MM.1S (cell line): Measurements from ENCODE around the gene SLC8A1.

Experiments
- DNase-seq: peaks from one replicate; pipeline ENCODE4 v3.0.0-alpha.2; 2015
- H2AFZ ChIP-seq: fragments of 300-600 bp; sonication (generic); 2 replicates; pipeline ENCODE4 v1.6.0; 2016; ENCODE audit warnings: antibody characterized with exemption, low read length
- H3F3A ChIP-seq: fragments of 300-600 bp; sonication (generic); 2 replicates; pipeline ENCODE4 v1.6.1; 2016; ENCODE audit warnings: mild to moderate bottlenecking, antibody characterized with exemption, low read length, moderate library complexity, mixed read lengths; ENCODE audit not compliant: insufficient read depth
- H3K27ac ChIP-seq: fragments of 300-600 bp; sonication (generic); 2 replicates; pipeline ENCODE4 v1.5.1; 2016; ENCODE audit warnings: mild to moderate bottlenecking, low read length
- H3K27me3 ChIP-seq: fragments of 300-600 bp; sonication (generic); replicated peaks from 2 replicates; pipeline ENCODE4 v1.6.0; 2016; ENCODE audit warnings: low read length; ENCODE audit not compliant: insufficient read depth
- H3K36me3 ChIP-seq: fragments of 300-600 bp; sonication (generic); replicated peaks from 2 replicates; pipeline ENCODE4 v1.6.1; 2016; ENCODE audit warnings: mild to moderate bottlenecking, low read length, mixed read lengths; ENCODE audit not compliant: insufficient read depth
- H3K4me1 ChIP-seq: fragments of 300-600 bp; sonication (generic); 2 replicates; pipeline ENCODE4 v1.6.1; 2016; ENCODE audit warnings: low read length, mixed read lengths
- H3K4me2 ChIP-seq: fragments of 300-600 bp; sonication (generic); 2 replicates; pipeline ENCODE4 v1.6.0; 2016; ENCODE audit warnings: low read depth, low read length
- H3K4me3 ChIP-seq: fragments of 300-600 bp; sonication (generic); 2 replicates; pipeline ENCODE4 v1.5.1; 2016; ENCODE audit warnings: low read length, mixed read lengths
- H3K79me2 ChIP-seq: fragments of 300-600 bp; sonication (generic); 2 replicates; pipeline ENCODE4 v1.6.1; 2016; ENCODE audit warnings: mixed run types, low read length, mixed read lengths
- H3K9ac ChIP-seq: fragments of 300-600 bp; sonication (generic); 2 replicates; pipeline ENCODE4 v1.6.1; 2016; ENCODE audit warnings: low read length, mixed read lengths
- H3K9me2 ChIP-seq: fragments of 300-600 bp; sonication (generic); replicated peaks from 2 replicates; pipeline ENCODE4 v1.6.1; 2016; ENCODE audit warnings: mild to moderate bottlenecking, low read length, mixed read lengths; ENCODE audit not compliant: insufficient read depth
- H3K9me3 ChIP-seq: fragments of 300-600 bp; sonication (generic); replicated peaks from 2 replicates; pipeline ENCODE4 v1.6.1; 2016; ENCODE audit warnings: mild to moderate bottlenecking, low read length, mixed read lengths; ENCODE audit not compliant: insufficient read depth
- H4K20me1 ChIP-seq: fragments of 300-600 bp; sonication (generic); 2 replicates; pipeline ENCODE4 v1.6.1; 2016; ENCODE audit warnings: mild to moderate bottlenecking, low read length, moderate library complexity, mixed read lengths; ENCODE audit not compliant: insufficient read depth
- CTCF ChIP-seq: fragments of 300-600 bp; sonication (generic); IDR thresholded peaks from 2 replicates; pipeline ENCODE4 v1.5.1; 2016; ENCODE audit warnings: antibody characterized with exemption, low read length, mixed read lengths
- EZH2 ChIP-seq: fragments of 300-600 bp; sonication (generic); optimal IDR thresholded peaks from 2 replicates; pipeline ENCODE3; 2017; ENCODE audit warnings: low read depth, mild to moderate bottlenecking, antibody characterized with exemption, low read length, mixed read lengths
- EZH2phosphoT487 ChIP-seq: fragments of 300-600 bp; sonication (generic); IDR thresholded peaks from 2 replicates; pipeline ENCODE4 v1.6.1; 2018; ENCODE audit warnings: antibody characterized with exemption, low read length

Gene SLC8A1

DNA sequence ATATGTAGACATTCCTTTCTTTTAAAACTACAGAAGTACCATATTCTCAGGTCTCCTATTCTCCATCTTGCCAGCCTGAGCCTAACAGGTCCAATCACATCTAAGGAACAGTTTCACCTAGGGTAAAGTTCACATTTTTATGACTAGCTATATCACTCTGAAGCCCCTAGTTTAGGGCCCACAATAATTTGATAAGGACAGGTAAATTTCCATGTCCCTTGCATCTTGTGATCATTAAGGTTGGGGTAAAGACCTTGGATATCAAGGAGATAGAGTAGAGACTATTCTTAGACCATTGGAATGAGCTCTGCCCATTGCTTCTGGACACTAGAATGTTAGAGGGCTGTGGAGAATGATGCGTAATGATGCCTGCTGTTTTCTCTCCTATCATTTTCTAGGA lies 185.7 kb downstream of the SLC8A1 start:
- Histone ChIP-seq H4K20me1 (no peaks in the 10 kb centered on the region), H3K4me3 (no peak overlapping the region), H3F3A (no peaks in the 10 kb centered on the region), H3K4me2 (no peak overlapping the region), H3K27ac (no peak overlapping the region), H3K79me2 (no peaks in the 10 kb centered on the region), H2AFZ (no peak overlapping the region), H3K4me1 (no peaks in the 10 kb centered on the region), H3K9ac (no peak overlapping the region), H3K9me3 (no peaks in the 10 kb centered on the region), H3K36me3 (no peaks in the 10 kb centered on the region), H3K9me2 (no peaks in the 10 kb centered on the region), H3K27me3 (no peaks in the 10 kb centered on the region)
- TF ChIP-seq EZH2: no peak
- TF ChIP-seq CTCF: no peak
- no peak for TF ChIP-seq EZH2phosphoT487
- no peak for DNase-seq

- Histone ChIP-seq H3K27me3 (no peaks in the 10 kb centered on the region), H3K9ac (no peak overlapping the region), H3K9me2 (no peaks in the 10 kb centered on the region), H3K9me3 (no peaks in the 10 kb centered on the region), H3K27ac (no peak overlapping the region), H2AFZ (no peak overlapping the region), H3K4me1 (no peaks in the 10 kb centered on the region), H3K4me2 (no peak overlapping the region), H3F3A (no peaks in the 10 kb centered on the region), H3K79me2 (no peaks in the 10 kb centered on the region), H4K20me1 (no peaks in the 10 kb centered on the region), H3K36me3 (no peaks in the 10 kb centered on the region), H3K4me3 (no peak overlapping the region)
- TF ChIP-seq EZH2 (no peak), CTCF (no peak), EZH2phosphoT487 (no peak)
- DNase-seq: no peak
These were observed 186.3 kb downstream of the SLC8A1 start for GRCh38 chr2:40265602-40266001.

GRCh38 chr2:40261042-40261441 lies 190.8 kb downstream of the SLC8A1 start:
- Histone ChIP-seq H3K36me3 (no peaks in the 10 kb centered on the region), H3K79me2 (no peaks in the 10 kb centered on the region), H3K9me3 (no peaks in the 10 kb centered on the region), H2AFZ (no peak overlapping the region), H3K4me2 (no peak overlapping the region), H3K9ac (no peak overlapping the region), H3K9me2 (no peaks in the 10 kb centered on the region), H3K27ac (no peak overlapping the region), H3K4me3 (no peak overlapping the region), H3K4me1 (0 out of 2 replicates have a peak, but pooled peaks cover 3% of the 10 kb centered on the region), H3F3A (no peaks in the 10 kb centered on the region), H3K27me3 (no peaks in the 10 kb centered on the region), H4K20me1 (no peaks in the 10 kb centered on the region)
- TF ChIP-seq EZH2phosphoT487 (no peak), CTCF (no peak), EZH2 (no peak)
- DNase-seq: no peak
